Peyer's patch (tissue), 4 donors: ENCODE results near the gene CLNK. TPM values are rescaled to one million over a fixed set of nuclear protein-coding genes. Genes with fewer than 3 reads are reported as not detected.

ENCODE experiments used
- DNase-seq, 3 donors: peaks; one replicate each; pipeline ENCODE4 v3.0.0-alpha.2; 2017 to 2019
- H3K27ac ChIP-seq, 4 donors: fragments of 200-600 bp; sonication (generic); one replicate each; pipeline ENCODE4 v1.5.1; 2016 to 2019
- H3K27me3 ChIP-seq, 2 donors: fragments of 200-600 bp; sonication (generic); one replicate each; pipeline ENCODE4 v1.5.1; 2019
- H3K36me3 ChIP-seq, 3 donors: fragments of 200-600 bp; sonication (generic); one replicate each; pipeline ENCODE4 v1.5.1; 2016 to 2019
- H3K4me1 ChIP-seq, 4 donors: fragments of 200-600 bp; sonication (generic); one replicate each; pipeline ENCODE4 v1.5.1; 2016 to 2019
- H3K4me3 ChIP-seq, 4 donors: fragments of 200-600 bp; sonication (generic); 1 replicate in 3 of 4; 2 replicates in 1 of 4; pipeline ENCODE4 v1.5.1; 2016 to 2019; ENCODE audit warnings: mild to moderate bottlenecking in 1 of 4
- H3K9me3 ChIP-seq, 4 donors: fragments of 200-600 bp; sonication (generic); one replicate each; pipeline ENCODE4 v1.5.1; 2016 to 2019; ENCODE audit warnings: mild to moderate bottlenecking in 1 of 4
- POLR2A ChIP-seq, 2 donors: fragments of 450-650 bp; IDR thresholded peaks; one replicate each; pipeline ENCODE4 v1.5.1; 2017; ENCODE audit warnings: antibody characterized with exemption in 2 of 2, mild to moderate bottlenecking in 2 of 2, moderate library complexity in 2 of 2
- total RNA-seq, 4 donors: library from RNA; depleted of rRNA; stranded (reverse); fragments of >200 nt; gene quantifications; one replicate each; pipeline ENCODE4 v1.1.0, GENCODE V29; 2016
- TF ChIP-seq, protein P1 (sequence below), 6 experiments: fragments of 450-650 bp in 4 of 6; fragments of 200-600 bp in 2 of 6; sonication (generic) in 1 of 6; IDR thresholded peaks; one replicate each; pipeline ENCODE4 v1.5.1; 2017 to 2019; ENCODE audit warnings: antibody characterized with exemption in 6 of 6, mild to moderate bottlenecking in 3 of 6, moderate library complexity in 1 of 6

Gene CLNK
- total RNA-seq, 4 donors from 2014 or later = 0.13 to 4.1 TPM; not detected in 2

GRCh38 chr4:10672379-10672778 is 12.2 kb downstream of the CLNK start:
- no peak for DNase-seq
- H3K9me3 ChIP-seq = no peaks in the 10 kb centered on the region
- TF ChIP-seq, protein P1, sequence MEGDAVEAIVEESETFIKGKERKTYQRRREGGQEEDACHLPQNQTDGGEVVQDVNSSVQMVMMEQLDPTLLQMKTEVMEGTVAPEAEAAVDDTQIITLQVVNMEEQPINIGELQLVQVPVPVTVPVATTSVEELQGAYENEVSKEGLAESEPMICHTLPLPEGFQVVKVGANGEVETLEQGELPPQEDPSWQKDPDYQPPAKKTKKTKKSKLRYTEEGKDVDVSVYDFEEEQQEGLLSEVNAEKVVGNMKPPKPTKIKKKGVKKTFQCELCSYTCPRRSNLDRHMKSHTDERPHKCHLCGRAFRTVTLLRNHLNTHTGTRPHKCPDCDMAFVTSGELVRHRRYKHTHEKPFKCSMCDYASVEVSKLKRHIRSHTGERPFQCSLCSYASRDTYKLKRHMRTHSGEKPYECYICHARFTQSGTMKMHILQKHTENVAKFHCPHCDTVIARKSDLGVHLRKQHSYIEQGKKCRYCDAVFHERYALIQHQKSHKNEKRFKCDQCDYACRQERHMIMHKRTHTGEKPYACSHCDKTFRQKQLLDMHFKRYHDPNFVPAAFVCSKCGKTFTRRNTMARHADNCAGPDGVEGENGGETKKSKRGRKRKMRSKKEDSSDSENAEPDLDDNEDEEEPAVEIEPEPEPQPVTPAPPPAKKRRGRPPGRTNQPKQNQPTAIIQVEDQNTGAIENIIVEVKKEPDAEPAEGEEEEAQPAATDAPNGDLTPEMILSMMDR (IDR thresholded peaks at IDR 0.05) = no peak
- no peak for TF ChIP-seq POLR2A (IDR thresholded peaks at IDR 0.05)
- no peaks in the 10 kb centered on the region for H3K4me1 ChIP-seq
- H3K27me3 ChIP-seq = no peaks in the 10 kb centered on the region
- H3K4me3 ChIP-seq = no peak overlapping the region
- no peaks in the 10 kb centered on the region for H3K36me3 ChIP-seq
- no peak overlapping the region for H3K27ac ChIP-seq

- Histone ChIP-seq H3K9me3 (no peaks in the 10 kb centered on the region), H3K27ac (peak overlapping the region in 1 of 4 donors; percentile 39), H3K36me3 (no peaks in the 10 kb centered on the region), H3K27me3 (no peaks in the 10 kb centered on the region), H3K4me1 (no peaks in the 10 kb centered on the region), H3K4me3 (no peak overlapping the region)
- TF ChIP-seq POLR2A (IDR thresholded peaks at IDR 0.05) = no peak
- TF ChIP-seq, protein P1 (IDR thresholded peaks at IDR 0.05) = no peak
- no peak for DNase-seq
Observed at GRCh38 chr4:10671799-10672198, 12.8 kb downstream of the CLNK start.

GRCh38 chr4:10671366-10671765 is 13.2 kb downstream of the CLNK start:
- Histone ChIP-seq H3K4me1 (no peaks in the 10 kb centered on the region), H3K27me3 (no peaks in the 10 kb centered on the region), H3K9me3 (no peaks in the 10 kb centered on the region), H3K4me3 (no peak overlapping the region), H3K27ac (peak overlapping the region in 1 of 4 donors; percentile 39), H3K36me3 (no peaks in the 10 kb centered on the region)
- DNase-seq = no peak
- TF ChIP-seq, protein P1 (IDR thresholded peaks at IDR 0.05) = no peak
- TF ChIP-seq POLR2A (IDR thresholded peaks at IDR 0.05) = no peak

DNA sequence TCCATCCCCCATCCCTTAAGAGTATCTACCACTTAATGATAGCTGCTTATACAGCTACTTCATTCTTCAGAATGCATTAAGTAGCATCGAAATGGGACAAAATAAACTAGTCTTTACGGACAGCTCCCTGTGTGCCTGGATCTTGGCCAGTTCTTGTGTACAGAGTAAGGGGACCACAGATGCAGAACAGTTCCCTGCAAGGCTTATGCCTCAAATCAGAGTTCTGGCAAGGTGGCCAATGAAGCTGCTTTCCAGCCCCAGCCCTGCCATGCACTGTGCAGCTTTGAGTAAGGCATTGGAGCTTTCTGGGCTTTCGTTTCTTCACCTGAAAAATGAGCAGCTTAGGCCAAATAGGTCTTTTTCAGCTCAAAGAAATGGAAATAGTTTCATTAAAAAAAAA is 14.2 kb downstream of the CLNK start:
- no peak for DNase-seq
- Histone ChIP-seq H3K9me3 (no peaks in the 10 kb centered on the region), H3K27me3 (no peaks in the 10 kb centered on the region), H3K27ac (no peak overlapping the region), H3K4me3 (no peak overlapping the region), H3K4me1 (no peaks in the 10 kb centered on the region), H3K36me3 (no peaks in the 10 kb centered on the region)
- TF ChIP-seq, protein P1 (IDR thresholded peaks at IDR 0.05) = no peak
- no peak for TF ChIP-seq POLR2A (IDR thresholded peaks at IDR 0.05)

GRCh38 chr4:10667701-10668326 is 16.8 kb downstream of the CLNK start:
- H3K36me3 ChIP-seq = no peaks in the 10 kb centered on the region
- H3K27ac ChIP-seq = no peak overlapping the region
- H3K27me3 ChIP-seq = no peaks in the 10 kb centered on the region
- no peak for DNase-seq
- H3K9me3 ChIP-seq = no peaks in the 10 kb centered on the region
- TF ChIP-seq, protein P1 (IDR thresholded peaks at IDR 0.05) = no peak
- TF ChIP-seq POLR2A (IDR thresholded peaks at IDR 0.05) = no peak
- H3K4me1 ChIP-seq = no peaks in the 10 kb centered on the region
- no peak overlapping the region for H3K4me3 ChIP-seq

DNA sequence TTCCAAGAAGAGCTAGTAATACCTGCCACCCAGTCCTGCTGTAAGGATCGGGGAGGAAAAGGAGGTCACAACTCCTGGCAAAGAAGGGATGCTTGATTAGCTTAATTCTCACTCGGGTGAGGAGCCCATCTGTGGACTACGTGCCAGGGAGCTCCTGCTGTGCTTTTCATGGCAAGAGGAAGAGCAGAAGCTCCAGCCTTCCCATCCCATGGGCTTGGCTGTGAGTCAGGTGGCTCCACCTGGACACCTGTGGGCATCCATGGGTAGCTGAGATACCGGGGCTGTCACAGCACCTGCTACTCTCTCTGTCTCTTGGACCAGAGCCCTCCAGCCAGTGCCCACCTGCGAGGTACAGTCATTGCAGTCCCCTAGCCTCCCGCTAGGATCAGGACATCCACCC is 18.0 kb downstream of the CLNK start:
- H3K27ac ChIP-seq = no peak overlapping the region
- H3K4me3 ChIP-seq = no peak overlapping the region
- DNase-seq = no peak
- no peaks in the 10 kb centered on the region for H3K36me3 ChIP-seq
- H3K4me1 ChIP-seq = no peaks in the 10 kb centered on the region
- no peaks in the 10 kb centered on the region for H3K27me3 ChIP-seq
- no peak for TF ChIP-seq POLR2A (IDR thresholded peaks at IDR 0.05)
- TF ChIP-seq, protein P1 (IDR thresholded peaks at IDR 0.05) = no peak
- no peaks in the 10 kb centered on the region for H3K9me3 ChIP-seq
